Gastrocnemius medialis (tissue), 4 donors: ENCODE results near the gene SLC18B1. TPM values are rescaled to one million over a fixed set of nuclear protein-coding genes. Genes with fewer than 3 reads are reported as not detected.
A peak's percentile ranks its signal among the peaks of the same experiment; 100 is the strongest.

Experiments
- ATAC-seq, 2 donors: fragments of 150-250 bp; one replicate each; pipeline ENCODE4 v1.9.1; 2016
- DNase-seq, 2 donors: peaks; one replicate each; pipeline ENCODE4 v3.0.0-alpha.2; 2019
- H3K27ac ChIP-seq, 4 donors: fragments of 200-600 bp; sonication (generic); 1 replicate in 1 of 4; 2 replicates in 3 of 4; pipeline ENCODE4 v1.5.1; 2016 to 2018; ENCODE audit warnings: mild to moderate bottlenecking in 2 of 4, moderate library complexity in 1 of 4
- H3K27me3 ChIP-seq, 3 donors: fragments of 200-600 bp; sonication (generic) in 2 of 3; 1 replicate in 1 of 3; 2 replicates in 2 of 3; pipeline versions ENCODE4 v1.5.1 to v1.6.0; 2016 to 2019; ENCODE audit warnings: mild to moderate bottlenecking in 1 of 3, moderate library complexity in 1 of 3
- H3K36me3 ChIP-seq, 2 donors: fragments of 200-600 bp; sonication (generic) in 1 of 2; one replicate each; pipeline ENCODE4 v1.5.1; 2017 to 2018
- H3K4me1 ChIP-seq, 2 donors: fragments of 200-600 bp; sonication (generic) in 1 of 2; one replicate each; pipeline ENCODE4 v1.5.1; 2016 to 2017; ENCODE audit warnings: mild to moderate bottlenecking in 2 of 2
- H3K4me3 ChIP-seq, 4 donors: fragments of 200-600 bp; sonication (generic) in 3 of 4; 1 replicate in 1 of 4; 2 replicates in 3 of 4; pipeline ENCODE4 v1.5.1; 2016 to 2019; ENCODE audit warnings: mild to moderate bottlenecking in 2 of 4
- H3K9me3 ChIP-seq, 3 donors: fragments of 200-600 bp; sonication (generic) in 2 of 3; 1 replicate in 1 of 3; 2 replicates in 2 of 3; pipeline ENCODE4 v1.5.1; 2016 to 2019
- CTCF ChIP-seq, 5 experiments: fragments of 450-650 bp in 3 of 5; fragments of 200-600 bp in 2 of 5; sonication (generic) in 2 of 5; IDR thresholded peaks in 4 of 5; conservative IDR thresholded peaks in 1 of 5; 1 replicate in 4 of 5; 2 replicates in 1 of 5; pipeline ENCODE4 v1.5.1; 2016 to 2019; ENCODE audit warnings: antibody characterized with exemption in 5 of 5, mild to moderate bottlenecking in 3 of 5, moderate library complexity in 3 of 5
- POLR2A ChIP-seq, 2 donors: fragments of 450-650 bp; IDR thresholded peaks; one replicate each; pipeline ENCODE4 v1.6.1; 2017; ENCODE audit warnings: antibody characterized with exemption in 2 of 2, mild to moderate bottlenecking in 2 of 2, moderate library complexity in 2 of 2
- in situ Hi-C, 4 donors: fragments of 200-750 bp; cut with MboI; loops; one replicate each; pipeline versions ENCODE4 v1.15.0 to v1.8.0; 2017; ENCODE audit warnings: low sequenced_read_pairs in 4 of 4
- intact Hi-C: fragments of 100-400 bp; cut with DNase I; formaldehyde crosslinking; loops from one replicate; pipeline ENCODE4 v1.15.1; 2023; ENCODE audit warnings: low total_unique reads
- total RNA-seq, 4 donors: library from RNA; depleted of rRNA; stranded (reverse); fragments of >200 nt; gene quantifications; one replicate each; pipeline versions ENCODE4 v1.1.0 to v1.2.3, GENCODE V29; 2016

Gene SLC18B1
- 1 to 10 TPM in 3 of 4 donors, under 1 TPM in 1; 0.58 to 7.4 (median 1.5) TPM for total RNA-seq

GRCh38 chr6:132797951-132798868 is at the start of gene SLC18B1:
TSS of gene SLC18B1 (minus strand) at chr6:132798637. CDS start at chr6:132798456, 181 bp downstream.
- Histone ChIP-seq H3K27ac (no peak within 1 kb of the TSS), H3K4me3 (peak within 1 kb of the TSS; percentile 65 to 82 (median 71)), H3K4me1 (peaks cover 6 to 7% of the 10 kb centered on the region in 2 donors), H3K9me3 (no peaks in the 10 kb centered on the region), H3K27me3 (no peaks in the 10 kb centered on the region), H3K36me3 (no peaks in the 10 kb centered on the region)
- ATAC-seq, result peak; percentile 76 to 82
- DNase-seq, result peak; percentile 50 to 73
- intact Hi-C loops (loop anchor here (2.0 kb wide), 2 partner anchors 17 to 267 kb away; partner anchors contain the start of gene RPS12), in situ Hi-C loops (loop anchor here in 1 of 4 donors (25.0 kb wide), 1 partner anchor 261 kb away; the partner anchor contains the start of gene TAAR9)
- TF ChIP-seq CTCF (IDR thresholded peaks at IDR 0.05 in 4 of 5, conservative IDR thresholded peaks at IDR 0.05 in 1 of 5) (no peak), POLR2A (IDR thresholded peaks at IDR 0.05) (no peak)

GRCh38 chr6:132843316-132844035 is 45.0 kb upstream of the SLC18B1 start:
- no peak overlapping the region for H3K27ac ChIP-seq
- no peaks in the 10 kb centered on the region for H3K27me3 ChIP-seq
- H3K36me3 ChIP-seq, result no peaks in the 10 kb centered on the region
- in situ Hi-C loops, result loop anchor here in 2 of 4 donors (25.0 kb wide), 2 partner anchors 719 to 1069 kb away; no protein-coding TSS in a partner anchor
- no peaks in the 10 kb centered on the region for H3K9me3 ChIP-seq
- DNase-seq (no peak), ATAC-seq (no peak)
- no peak for TF ChIP-seq CTCF (IDR thresholded peaks at IDR 0.05 in 4 of 5, conservative IDR thresholded peaks at IDR 0.05 in 1 of 5)
- TF ChIP-seq POLR2A (IDR thresholded peaks at IDR 0.05), result no peak
- H3K4me1 ChIP-seq, result no peaks in the 10 kb centered on the region
- H3K4me3 ChIP-seq, result no peak overlapping the region
- intact Hi-C loops, result no loop called here

GRCh38 chr6:132841966-132842365 is 43.5 kb upstream of the SLC18B1 start:
- Histone ChIP-seq H3K36me3 (no peaks in the 10 kb centered on the region), H3K27me3 (no peaks in the 10 kb centered on the region), H3K4me3 (no peak overlapping the region), H3K27ac (no peak overlapping the region), H3K4me1 (no peaks in the 10 kb centered on the region), H3K9me3 (no peaks in the 10 kb centered on the region)
- DNase-seq (no peak), ATAC-seq (no peak)
- TF ChIP-seq CTCF (IDR thresholded peaks at IDR 0.05 in 4 of 5, conservative IDR thresholded peaks at IDR 0.05 in 1 of 5), result no peak
- TF ChIP-seq POLR2A (IDR thresholded peaks at IDR 0.05), result no peak
- intact Hi-C loops (no loop called here), in situ Hi-C loops (loop anchor here in 2 of 4 donors (25.0 kb wide), 2 partner anchors 720 to 1070 kb away; no protein-coding TSS in a partner anchor)

GRCh38 chr6:132832891-132833290 is 34.5 kb upstream of the SLC18B1 start:
- no peak overlapping the region for H3K4me3 ChIP-seq
- DNase-seq (no peak), ATAC-seq (no peak)
- TF ChIP-seq POLR2A (IDR thresholded peaks at IDR 0.05), result no peak
- no peak for TF ChIP-seq CTCF (IDR thresholded peaks at IDR 0.05 in 4 of 5, conservative IDR thresholded peaks at IDR 0.05 in 1 of 5)
- no peaks in the 10 kb centered on the region for H3K9me3 ChIP-seq
- H3K27ac ChIP-seq, result no peak overlapping the region
- intact Hi-C loops, result no loop called here
- in situ Hi-C loops, result loop anchor here in 2 of 4 donors (25.0 kb wide), 2 partner anchors 729 to 1079 kb away; no protein-coding TSS in a partner anchor
- H3K4me1 ChIP-seq, result no peaks in the 10 kb centered on the region
- H3K27me3 ChIP-seq, result no peaks in the 10 kb centered on the region
- no peaks in the 10 kb centered on the region for H3K36me3 ChIP-seq
